Inflammatory macrophage treated with lipopolysaccharide for 1 hour (primary cell): ENCODE results near the gene DNAH2.
"Not testable (repeated sequence)": the region's sequence is repeated elsewhere in the genome, so short reads cannot be mapped to it uniquely, and the experiment has no call there.

ENCODE experiments used
- DNase-seq, 2 donors: peaks; one replicate each; pipeline ENCODE4 v3.0.0-alpha.2; 2020 to 2022

DNAH2 gene

GRCh38 chr17:7780736-7781135 lies 63.2 kb downstream of the DNAH2 start:
- no peak for DNase-seq

GRCh38 chr17:7781429-7781828 lies 63.9 kb downstream of the DNAH2 start:
- no peak for DNase-seq

- DNase-seq = peak in 1 of 2 donors; percentile 17
Measured at GRCh38 chr17:7782240-7782639, 64.7 kb downstream of the DNAH2 start.

- no peak for DNase-seq
Measured at GRCh38 chr17:7786866-7787265, 69.3 kb downstream of the DNAH2 start.

GRCh38 chr17:7789131-7789530 lies 71.6 kb downstream of the DNAH2 start:
- DNase-seq = no peak

GRCh38 chr17:7790150-7790549 lies 72.6 kb downstream of the DNAH2 start:
- no peak for DNase-seq

- no peak for DNase-seq
Measured at GRCh38 chr17:7792611-7793010, 75.1 kb downstream of the DNAH2 start.

- DNase-seq = no peak
Measured at GRCh38 chr17:7794075-7794663, 76.6 kb downstream of the DNAH2 start.

GRCh38 chr17:7797976-7798375 lies 80.4 kb downstream of the DNAH2 start:
- DNase-seq = no peak

GRCh38 chr17:7798839-7799238 lies 81.3 kb downstream of the DNAH2 start:
- no peak for DNase-seq

GRCh38 chr17:7803981-7804380 lies 86.4 kb downstream of the DNAH2 start:
- no peak for DNase-seq

- peak; percentile 20 to 43 for DNase-seq
Measured at GRCh38 chr17:7806587-7806986, 89.0 kb downstream of the DNAH2 start.

GRCh38 chr17:7807206-7807605 lies 89.7 kb downstream of the DNAH2 start:
- no peak for DNase-seq

GRCh38 chr17:7809086-7809790 lies 91.7 kb downstream of the DNAH2 start:
- DNase-seq = no peak

GRCh38 chr17:7809791-7810343 lies 92.3 kb downstream of the DNAH2 start:
- DNase-seq = not testable (repeated sequence)

GRCh38 chr17:7811251-7811650 lies 93.7 kb downstream of the DNAH2 start:
- no peak for DNase-seq

GRCh38 chr17:7814969-7815368 lies 97.4 kb downstream of the DNAH2 start:
- DNase-seq = no peak

- no peak for DNase-seq
Measured at GRCh38 chr17:7816926-7817642, 99.5 kb downstream of the DNAH2 start.

- no peak for DNase-seq
Measured at GRCh38 chr17:7817643-7817964, 100.1 kb downstream of the DNAH2 start.

GRCh38 chr17:7818026-7818425 lies 100.5 kb downstream of the DNAH2 start:
- no peak for DNase-seq

GRCh38 chr17:7818746-7819645 lies 101.5 kb downstream of the DNAH2 start:
- no peak for DNase-seq

- DNase-seq = no peak
Measured at GRCh38 chr17:7820231-7820630, 102.7 kb downstream of the DNAH2 start.

- no peak for DNase-seq
Measured at GRCh38 chr17:7822126-7822525, 104.6 kb downstream of the DNAH2 start.
